GM18861 (cell line): ENCODE results near the gene SMC1B.
"Not testable (repeated sequence)": the region's sequence is repeated elsewhere in the genome, so short reads cannot be mapped to it uniquely, and the experiment has no call there.

Experiments used
- ATAC-seq: cut with Tn5 transposase; IDR thresholded peaks from one replicate; pipeline ENCODE4 v1.9.1; 2021; ENCODE audit not compliant: unreplicated experiment

Gene SMC1B

DNA sequence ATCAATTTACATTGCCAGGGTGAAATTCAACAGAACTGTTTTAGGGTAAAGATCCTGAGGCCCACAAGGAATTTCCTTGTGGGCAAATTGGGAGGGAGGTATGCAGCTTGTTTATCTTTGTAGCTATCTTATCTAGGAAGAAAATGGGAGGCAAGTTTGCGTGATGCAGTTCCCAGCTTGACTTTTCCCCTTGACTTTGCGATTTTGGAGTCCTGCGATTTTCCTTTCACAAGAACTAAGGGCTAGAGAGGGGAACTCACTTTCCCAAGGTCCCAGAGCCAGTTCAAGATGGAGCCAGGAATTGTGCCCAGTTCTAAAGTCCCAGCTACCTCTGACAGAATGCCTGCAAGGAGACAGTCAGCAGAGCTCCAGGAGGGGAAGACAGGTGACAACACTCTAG is 30.8 kb upstream of the SMC1B start:
- ATAC-seq, result no peak

DNA sequence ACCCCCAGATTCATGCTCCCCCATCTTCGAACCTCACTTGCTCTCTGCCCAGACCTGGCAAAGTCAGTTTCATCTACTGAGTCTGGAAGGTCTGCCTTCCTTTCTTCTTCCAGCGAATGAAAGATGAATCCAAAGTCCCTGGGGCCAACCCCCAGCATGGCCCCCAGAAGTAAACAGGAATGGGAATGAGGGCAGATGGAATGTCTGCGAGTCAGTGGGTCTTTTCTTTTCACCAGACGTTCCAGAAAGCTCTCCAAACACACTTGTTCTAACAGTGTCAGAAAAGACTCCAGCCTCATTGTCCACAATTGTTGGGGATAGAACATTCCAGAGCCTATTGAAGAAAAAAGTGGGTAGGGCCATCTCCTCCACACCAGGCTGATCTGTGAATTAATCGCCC is 28.7 kb upstream of the SMC1B start:
- ATAC-seq, result no peak

DNA sequence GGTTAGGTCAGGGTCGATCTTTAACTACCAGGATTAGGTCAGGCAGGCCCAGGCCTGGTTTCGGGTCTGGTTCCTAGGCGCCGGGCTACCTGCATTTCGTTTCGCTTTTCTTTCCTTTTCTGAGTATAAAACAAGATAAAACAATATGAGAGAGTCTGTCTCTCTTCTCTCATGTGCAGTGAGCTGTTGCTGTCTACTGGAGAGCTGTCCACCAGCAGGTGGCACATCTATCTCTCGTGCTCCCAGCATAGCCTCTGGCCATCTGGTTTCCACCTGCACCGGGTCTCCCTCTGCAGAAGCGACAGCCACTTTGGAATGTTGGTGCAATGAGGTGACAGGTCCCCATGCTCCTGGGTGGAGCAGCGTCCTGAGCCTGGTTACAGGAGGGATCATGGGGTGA is 27.7 kb upstream of the SMC1B start:
- ATAC-seq, result no peak

DNA sequence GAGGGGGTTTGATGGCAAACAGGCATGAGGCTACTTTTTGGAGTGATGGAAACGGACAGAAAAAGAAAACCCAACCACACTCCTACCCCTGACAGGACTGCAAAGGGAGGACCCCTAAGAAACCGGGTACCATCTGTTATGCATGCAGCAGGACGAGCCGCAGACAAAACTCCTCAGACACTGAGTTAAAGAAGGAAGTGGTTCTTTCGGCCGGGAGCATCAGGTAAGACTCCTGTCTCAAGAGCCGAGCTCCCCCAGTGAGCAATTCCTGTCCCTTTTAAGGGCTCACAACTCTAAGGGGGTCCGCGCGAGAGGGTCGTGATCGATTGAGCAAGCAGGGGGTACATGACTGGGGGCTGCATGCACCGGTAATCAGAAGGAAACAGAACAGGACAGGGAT is 27.3 kb upstream of the SMC1B start:
- ATAC-seq, result not testable (repeated sequence)

DNA sequence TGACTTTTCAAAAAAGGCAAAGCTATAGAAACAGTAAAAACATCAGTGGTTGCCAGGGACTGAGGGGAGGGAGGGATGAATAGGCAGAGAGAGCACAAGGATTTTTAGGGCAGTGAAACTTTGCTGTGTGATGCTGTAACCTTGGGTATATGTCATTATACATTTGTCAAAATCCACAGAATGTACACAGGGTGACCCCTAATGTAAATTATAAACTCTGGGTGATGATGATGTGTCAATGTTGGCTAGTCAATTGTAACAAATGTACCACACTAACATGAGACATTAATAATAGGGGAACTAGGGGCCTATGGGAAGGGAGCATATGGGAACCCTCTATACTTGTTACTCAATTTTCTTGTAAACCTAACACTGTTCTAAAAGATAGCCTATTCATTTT is 24.9 kb upstream of the SMC1B start:
- no peak for ATAC-seq

DNA sequence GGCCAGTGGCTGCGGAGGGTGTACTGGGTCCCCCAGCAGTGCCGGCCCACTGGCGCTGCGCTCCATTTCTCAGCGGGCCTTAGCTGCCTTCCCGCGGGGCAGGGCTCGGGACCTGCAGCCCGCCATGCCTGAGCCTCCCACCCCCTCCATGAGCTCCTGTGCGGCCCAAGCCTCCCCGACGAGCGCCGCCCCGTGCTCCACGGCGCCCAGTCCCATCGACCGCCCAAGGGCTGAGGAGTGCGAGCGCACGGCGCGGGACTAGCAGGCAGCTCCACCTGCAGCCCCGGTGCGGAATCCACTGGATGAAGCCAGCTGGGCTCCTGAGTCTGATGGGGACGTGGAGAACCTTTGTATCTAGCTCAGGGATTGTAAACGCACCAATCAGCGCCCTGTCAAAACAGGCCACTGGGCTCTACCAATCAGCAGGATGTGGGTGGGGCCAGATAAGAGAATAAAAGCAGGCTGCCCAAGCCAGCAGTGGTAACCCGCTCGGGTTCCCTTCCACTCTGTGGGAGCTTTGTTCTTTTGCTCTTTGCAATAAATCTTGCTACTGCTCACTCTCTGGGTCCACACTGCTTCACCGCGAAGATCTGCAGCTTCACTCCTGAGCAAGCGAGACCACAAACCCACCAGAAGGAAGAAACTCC is 23.6 kb upstream of the SMC1B start:
- not testable (repeated sequence) for ATAC-seq

DNA sequence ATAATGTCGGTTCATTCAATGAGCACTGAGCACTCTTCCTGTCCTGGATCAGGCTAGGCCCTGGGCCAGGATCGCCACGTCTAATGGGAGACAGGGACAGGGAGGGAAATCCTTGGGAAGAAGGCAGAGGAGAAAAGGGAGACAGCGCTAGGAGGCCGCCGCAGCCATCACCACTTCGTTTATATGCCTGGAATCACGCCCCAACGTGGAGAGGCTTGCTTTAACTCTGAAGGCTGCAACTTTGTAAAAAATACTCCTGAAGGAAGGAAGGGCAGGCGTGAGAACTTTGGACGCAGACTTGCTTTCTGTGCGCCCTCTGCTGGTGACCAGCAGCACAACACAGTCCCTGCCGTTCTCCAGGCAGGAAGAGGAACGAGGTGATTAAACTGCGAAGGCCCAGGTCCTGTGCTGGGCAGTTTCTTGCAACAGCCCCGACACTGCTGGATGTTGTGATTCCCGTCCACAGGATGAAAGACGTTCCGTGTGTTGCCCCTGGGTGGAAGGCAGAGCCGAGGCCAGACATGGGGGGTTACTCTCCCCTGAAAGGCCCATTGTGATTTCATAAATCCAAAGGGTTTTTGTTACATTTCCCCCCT is 22.2 kb upstream of the SMC1B start:
- ATAC-seq, result no peak

DNA sequence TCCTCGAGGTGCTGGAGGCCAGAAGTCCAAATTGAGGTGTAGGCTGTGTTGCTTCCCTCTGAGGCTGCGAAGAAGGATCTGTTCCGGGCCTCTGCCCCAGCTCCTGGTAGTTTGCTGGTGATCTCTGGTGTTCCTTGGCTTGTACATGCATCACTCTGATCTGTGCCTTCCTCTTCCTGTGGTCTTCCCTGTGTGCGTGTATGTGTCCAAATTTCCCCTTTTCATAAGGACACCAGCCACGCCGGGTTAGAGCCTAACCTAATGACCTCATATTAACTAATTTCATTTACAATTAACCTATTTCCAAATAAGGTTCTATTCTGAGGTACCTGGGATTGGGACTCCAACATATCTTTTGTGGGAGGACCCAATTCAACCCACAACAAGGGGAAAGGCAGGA is 21.6 kb upstream of the SMC1B start:
- no peak for ATAC-seq

DNA sequence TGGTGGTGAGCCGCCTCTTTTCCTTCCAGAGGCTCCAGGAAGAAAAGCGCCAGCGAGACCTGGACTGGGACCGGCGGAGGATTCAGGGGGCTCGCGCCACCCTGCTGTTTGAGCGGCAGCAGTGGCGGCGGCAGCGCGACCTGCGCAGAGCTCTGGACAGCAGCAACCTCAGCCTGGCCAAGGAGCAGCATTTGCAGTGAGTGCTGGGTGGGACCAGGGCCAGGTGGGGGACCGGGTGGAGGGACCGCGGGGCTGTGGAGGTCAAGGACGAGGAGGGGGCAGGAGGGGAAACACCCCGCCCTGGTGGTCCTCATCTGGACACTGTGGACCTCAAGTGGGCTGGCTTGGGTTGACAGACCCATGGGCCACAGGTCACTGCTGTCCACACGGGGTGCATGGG is 17.5 kb upstream of the SMC1B start:
- no peak for ATAC-seq

DNA sequence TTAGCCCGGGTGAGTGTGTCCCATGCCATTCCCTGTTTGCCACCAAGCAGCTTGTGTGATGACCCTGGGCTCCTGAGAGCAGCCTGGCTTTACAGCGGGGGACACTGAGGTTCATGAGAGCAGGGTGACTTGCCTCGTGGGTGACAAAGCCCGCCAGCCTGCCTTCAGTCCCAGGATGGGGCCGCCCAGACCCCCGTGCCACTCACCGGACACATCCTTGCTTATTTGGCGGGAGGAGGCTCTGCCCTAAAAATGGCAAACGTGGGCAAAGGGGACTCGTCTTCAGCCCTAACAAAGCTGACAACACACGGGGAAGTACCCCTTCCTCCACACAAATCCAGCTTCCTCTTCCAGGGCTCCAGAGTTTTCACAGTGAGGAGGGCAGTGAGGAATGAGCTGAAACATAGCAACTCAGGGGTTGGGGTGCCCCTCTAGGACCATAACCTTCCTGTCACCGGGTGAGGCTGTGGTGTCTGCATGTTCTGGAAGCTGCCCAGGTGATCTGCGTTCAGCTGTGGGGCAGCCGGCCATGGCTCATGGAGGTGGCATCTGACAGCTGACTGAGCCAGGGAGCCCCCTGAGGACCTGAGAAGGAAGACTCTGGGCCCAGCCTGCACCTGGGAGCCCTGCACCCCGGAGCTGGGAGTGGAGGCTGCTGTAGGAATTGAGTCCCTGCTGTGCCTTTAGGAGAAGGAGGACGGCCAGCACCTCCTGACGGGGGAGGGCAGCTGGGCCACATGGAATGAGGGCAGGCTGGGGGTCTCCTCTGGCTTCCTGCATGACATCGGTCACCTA is 16.8 kb upstream of the SMC1B start:
- ATAC-seq, result no peak

DNA sequence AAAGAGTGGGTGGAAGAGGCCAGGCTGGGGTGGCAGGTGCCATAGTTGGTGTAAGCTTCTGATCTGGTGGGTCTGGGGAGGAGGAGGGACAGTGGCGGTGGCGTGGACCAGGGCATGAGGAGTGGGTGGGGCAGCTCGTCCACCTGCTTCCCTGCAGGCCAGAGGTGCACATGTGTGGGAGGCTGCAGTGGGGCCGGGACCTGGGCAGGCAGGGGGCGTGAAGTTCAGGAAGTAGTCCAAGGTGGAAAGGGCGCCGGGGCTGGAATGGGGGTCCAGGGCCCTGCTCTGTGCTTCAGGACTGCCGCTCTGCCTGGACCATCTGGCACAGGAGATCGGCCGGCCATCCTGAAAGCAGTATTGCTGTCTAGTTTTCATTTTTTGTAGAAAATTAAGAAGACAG is 16.0 kb upstream of the SMC1B start:
- ATAC-seq, result no peak

DNA sequence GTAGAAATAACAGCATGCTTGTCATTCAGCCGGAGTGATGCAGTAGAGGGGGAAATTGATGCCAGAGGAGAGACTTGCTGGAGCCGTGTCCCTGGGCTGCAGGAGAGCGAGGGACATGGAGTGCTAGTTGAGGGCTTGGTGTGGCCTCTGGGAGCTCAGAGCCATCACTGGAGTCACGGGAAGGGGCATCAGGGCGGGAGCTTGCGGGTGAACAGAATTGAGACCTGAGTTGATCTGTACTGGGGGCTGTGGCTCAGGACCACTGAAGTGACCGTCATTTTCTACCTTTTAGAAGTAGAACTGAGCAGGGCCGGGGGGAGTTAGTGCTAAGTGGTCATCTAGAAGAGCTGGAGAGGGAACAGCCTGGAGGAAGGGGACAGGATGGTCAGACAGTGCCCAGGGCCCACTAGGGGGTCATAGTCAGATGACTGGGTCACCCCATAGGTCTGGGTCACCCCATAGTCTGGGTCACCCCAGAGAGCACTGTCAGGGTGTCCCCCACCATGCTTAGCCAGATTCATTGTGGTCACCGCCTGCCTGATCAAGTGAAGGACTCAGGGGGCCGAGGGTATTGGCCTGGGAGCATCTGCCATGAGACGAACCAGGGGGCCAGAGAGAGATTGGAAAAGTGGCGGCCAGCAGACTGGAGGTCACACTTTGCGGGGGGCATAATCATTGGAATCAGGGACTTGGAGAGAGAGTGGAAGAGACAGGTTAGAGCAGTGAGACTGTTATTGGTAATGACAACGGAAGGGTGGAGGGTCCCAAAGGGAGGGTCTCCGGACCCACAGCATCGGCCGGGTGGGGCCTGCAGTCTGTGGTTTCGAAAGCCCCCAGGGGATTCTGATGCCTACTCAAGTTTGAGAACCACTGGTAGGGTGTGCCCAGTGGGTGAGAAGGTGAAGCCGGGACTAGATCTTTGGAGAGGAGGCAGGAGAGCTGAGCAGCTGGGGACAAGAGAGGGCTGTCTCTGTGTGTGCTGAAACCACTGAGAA is 15.3 kb upstream of the SMC1B start:
- ATAC-seq, result no peak

DNA sequence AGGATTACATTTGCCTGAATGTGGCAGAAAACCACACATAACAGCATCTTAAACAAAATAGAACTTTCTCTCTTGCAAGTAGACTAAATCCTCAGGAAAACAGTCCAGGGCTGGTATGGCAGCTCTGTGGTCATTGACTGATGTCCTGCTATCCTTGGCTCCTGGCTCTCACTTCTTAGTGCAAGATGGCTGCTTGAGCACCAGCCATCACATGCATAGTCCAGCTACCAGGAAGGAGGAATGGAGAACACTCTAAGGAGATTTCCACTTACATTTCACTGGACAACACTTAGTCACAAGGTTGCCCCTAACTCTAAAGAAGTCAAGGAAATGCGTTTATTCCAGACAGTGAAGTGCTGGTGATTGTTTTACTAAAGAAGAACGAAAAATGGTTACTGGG is 13.7 kb upstream of the SMC1B start:
- ATAC-seq, result no peak

DNA sequence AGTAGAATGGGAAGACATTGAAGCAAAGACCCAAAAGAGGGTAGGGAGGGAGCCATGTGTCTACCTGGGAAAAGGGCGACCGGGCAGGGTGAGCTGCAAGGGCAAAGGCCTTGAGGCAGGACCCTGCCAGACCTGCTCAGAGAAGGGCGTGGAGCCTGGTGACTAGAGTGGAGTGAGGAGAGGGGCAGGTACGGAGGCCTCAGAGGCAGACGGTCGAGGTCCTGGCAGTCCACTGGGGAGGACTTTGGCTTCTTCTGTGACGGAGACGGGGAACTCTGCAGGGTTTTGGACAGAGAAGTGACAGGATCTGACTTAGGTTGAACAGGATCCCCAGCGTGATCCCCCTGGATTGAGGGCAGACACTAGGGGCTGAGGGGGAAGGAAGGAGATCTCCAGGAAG is 13.0 kb upstream of the SMC1B start:
- ATAC-seq, result no peak

DNA sequence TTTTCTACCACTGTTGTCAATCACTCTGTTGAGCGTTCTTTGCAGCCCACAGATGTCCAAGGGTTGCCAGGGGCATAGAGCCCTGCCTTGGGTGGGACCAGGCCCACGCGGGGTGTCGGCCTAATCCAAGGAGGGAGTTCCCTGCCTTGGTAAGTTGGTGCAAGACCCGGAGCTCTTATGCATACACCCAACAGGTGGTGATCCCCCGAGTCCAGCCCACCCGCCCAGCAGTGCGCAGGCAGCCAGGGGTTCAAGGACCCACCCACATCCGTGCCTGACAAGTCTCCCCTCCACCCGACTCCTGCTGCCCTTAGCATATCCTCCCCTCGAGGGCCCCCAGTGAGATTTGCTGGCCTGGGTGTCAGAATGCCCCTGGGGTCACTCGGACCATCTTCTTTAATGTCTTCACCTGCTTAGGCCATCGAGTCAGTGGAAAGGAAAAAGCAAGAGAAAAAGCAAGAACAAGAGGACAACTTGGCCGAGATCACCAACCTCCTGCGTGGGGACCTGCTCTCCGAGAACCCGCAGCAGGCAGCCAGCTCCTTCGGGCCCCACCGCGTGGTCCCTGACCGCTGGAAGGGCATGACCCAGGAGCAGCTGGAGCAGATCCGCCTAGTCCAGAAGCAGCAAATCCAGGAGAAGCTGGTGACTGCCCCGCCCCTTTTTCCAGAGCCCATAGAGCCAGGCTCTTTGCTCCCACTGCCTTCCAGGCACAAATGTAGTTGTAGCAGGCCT is 12.3 kb upstream of the SMC1B start:
- no peak for ATAC-seq

DNA sequence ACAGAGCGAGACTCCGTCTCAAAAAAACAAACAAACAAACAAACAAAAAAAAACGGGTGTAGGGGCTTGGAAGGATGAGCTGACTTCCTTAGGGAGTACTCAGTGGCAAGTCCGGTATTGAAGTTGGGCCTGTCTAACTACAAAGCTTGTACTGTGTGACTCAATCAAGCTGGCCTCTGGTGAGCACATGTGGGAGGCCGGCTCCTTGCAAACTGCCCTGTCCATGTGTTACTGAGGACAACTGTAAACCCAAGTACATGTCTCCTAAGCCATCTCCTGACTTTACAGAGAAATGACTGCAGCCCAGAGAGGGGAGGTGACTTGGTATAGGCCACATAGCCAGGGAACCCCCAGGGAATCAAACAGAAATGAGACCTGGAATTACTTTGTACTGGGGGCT is 11.7 kb upstream of the SMC1B start:
- no peak for ATAC-seq

DNA sequence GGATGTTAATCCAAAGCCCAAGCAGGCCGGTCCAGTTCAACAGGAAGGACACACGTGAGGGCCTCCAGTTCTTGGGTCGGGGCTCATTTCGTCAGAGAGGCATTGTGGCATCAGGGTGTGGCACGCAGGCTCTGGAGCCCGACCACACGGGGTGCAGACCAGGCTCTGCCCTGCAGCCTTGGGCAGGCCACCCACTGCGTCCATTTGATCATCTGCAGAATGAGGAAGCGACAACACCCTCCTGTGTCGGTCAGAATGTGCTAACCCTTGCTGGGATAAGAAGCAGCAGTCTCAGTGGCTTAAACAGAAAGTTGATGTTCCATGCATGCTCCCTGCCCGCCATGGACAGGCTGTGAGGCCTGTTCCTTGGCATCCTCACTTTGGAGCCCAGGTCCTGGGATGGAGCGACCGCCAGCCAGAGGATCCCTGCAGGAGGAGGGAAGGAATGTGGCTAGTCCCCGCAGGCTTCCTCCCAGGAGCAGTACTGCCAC is 10.9 kb upstream of the SMC1B start:
- ATAC-seq, result no peak

DNA sequence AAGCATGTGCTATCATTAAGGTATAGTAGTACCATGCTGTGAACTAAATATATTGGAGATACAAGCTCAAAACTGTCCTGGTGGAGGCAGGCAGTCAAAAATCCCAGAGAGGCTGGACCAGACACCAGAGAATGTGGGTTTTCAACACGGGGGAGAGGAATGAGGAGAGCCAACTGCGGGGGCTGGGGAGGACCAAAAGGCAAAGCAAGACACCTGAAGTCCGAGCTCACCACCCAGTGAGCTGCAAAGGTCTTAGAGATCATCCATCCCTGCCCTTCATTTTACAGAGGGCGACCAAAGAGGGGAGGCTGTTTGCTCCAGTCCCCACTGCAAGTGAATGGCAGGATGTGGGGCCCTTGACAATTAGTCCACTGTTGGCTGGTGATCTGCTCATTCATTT is 10.1 kb upstream of the SMC1B start:
- ATAC-seq, result no peak

DNA sequence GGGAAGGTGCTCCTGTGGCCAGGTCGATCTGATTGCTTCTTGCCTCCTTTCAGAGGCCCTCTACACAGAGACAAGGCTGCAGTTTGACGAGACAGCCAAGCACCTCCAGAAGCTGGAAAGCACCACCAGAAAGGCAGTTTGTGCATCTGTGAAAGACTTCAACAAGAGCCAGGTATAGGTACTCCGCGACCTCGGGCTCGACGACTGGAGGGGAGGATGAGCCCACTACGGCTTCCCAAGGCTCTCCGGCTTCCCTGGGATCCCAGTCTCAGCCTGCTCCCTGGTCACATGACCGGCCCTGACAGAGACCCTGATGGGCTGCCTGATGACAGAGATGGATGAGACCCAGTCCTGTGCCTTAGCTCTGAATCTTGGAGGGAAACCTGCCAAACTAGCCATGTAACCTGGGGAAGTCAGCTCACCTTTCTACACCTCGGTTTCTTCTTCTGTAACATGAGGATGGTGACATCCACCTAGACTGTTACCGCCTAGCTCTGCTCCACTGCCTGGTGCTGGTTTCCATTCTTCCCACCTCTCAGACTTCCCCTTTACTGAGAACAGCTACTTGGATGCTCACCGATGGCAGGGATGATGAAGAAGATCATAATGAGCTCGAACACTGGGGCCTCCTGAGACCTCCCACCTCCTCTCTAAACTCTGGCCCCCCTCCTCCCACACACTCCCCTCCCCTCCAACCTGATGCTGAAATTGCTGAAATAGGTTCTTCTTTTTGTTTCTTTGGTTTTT is 9.0 kb upstream of the SMC1B start:
- ATAC-seq, result no peak
